NCI-H128 (cell line): ENCODE data around the gene STIM1.
"Not testable (repeated sequence)": the region's sequence is repeated elsewhere in the genome, so short reads cannot be mapped to it uniquely, and the experiment has no call there.

Experiments
- DNase-seq: peaks from one replicate; lab custom pipeline; 2025; ENCODE audit not compliant: unreplicated experiment; lab: John Stamatoyannopoulos, UW

The STIM1 gene

GRCh38 chr11:3854977-3855807, at the start of gene STIM1:
Gene STIM1 (plus strand): TSS chr11:3855664. CDS start chr11:3856271, 607 bp downstream.
- DNase-seq: peak; percentile 84

DNA sequence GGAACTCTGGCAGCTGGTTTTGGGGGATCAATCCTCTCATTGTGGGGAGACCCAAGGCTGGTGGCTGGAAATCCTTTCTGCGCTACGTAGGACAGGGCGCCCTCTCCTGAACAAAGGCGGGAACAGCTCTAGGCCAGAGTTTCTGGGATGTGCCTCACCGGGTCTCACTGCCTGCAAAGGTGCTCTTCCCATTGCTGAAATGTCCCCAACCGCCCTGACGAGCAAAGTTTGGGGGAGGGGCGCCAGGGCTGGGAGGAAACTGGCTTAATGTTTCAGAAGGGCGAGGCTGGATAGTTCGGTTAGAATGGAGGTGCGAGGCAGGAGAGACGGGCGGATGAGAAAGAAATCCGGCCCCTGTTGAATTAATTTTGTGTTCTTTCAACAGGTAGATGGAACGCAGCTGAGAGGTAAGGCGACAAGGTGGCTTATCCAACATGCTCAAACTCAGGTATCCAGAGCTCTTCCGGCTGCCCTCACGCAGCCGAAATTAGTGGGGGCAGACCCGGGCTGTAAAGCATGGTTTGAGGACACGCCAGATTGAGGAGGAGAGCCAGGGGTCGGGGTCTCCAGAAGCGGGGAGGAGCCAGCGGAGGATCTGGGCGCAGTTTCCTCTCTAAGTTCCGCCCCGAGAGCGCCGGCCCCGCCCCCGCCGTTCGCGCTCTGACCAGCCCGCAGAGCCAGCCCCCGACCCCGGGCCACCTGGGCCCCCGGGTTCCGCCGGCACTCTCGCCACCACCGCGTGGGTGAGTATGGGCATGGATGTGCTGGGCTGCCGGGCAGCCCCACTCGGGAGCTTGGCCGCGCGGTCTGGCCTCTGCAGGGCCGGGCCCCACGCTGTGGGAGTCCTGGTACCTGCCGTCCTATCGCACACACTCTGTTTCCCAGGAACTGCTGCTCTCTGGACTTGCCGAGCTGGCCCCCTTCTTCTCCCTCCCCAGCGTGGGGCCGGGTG, 47.3 kb upstream of the STIM1 start, which contains the start of gene PGAP2:
TSS of gene PGAP2 (plus strand) at position 652 of the 952 bp plus-strand sequence. CDS start 2,700 bp downstream, outside the sequence.
- peak; percentile 60 for DNase-seq

- DNase-seq: peak; percentile 17
Observed at GRCh38 chr11:3808861-3809623, 46.4 kb upstream of the STIM1 start.

GRCh38 chr11:3809624-3809928, 45.9 kb upstream of the STIM1 start:
- DNase-seq: no peak

GRCh38 chr11:3810446-3810845, 45.0 kb upstream of the STIM1 start:
- DNase-seq: no peak

GRCh38 chr11:3810951-3811350, 44.5 kb upstream of the STIM1 start:
- DNase-seq: no peak

DNA sequence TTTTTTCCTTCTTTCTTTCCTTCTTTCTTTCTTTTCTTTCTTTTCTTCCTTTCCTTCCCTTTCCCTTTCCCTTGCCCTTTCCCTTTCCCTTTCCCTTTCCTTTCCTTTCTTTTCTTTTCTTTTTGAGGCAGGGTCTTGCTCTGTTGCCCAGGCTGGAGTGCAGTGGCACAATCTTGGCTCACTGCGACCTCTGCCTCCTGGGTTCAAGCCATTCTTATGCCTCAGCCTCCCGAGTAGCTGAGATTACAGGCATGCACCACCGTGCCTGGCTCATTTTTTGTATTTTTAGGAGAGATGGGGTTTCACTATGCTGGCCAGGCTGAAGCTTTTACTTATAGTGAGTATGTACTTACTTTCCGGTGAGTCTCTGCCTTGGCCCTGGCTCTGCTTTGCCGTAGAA, 40.6 kb upstream of the STIM1 start:
- not testable (repeated sequence) for DNase-seq

DNA sequence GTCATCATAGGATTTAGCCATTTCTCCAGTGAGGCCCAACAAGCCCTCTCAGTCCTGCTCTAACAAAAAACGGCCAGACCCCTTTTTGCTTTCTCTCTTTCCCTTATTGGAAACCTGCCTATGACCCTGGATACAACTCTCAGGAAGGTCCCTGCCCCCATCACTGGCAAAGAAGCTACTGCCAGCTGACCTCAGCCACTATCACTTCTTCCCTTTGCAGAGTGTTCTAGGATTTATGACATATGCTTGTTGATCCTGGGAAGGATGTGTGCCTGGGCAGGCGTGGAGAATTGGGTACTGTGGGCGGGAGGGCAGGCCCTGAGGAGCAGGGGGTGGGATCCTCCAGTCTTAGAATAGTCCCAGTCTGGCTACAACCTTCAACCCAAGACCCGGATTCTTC, 39.6 kb upstream of the STIM1 start:
- no peak for DNase-seq

DNA sequence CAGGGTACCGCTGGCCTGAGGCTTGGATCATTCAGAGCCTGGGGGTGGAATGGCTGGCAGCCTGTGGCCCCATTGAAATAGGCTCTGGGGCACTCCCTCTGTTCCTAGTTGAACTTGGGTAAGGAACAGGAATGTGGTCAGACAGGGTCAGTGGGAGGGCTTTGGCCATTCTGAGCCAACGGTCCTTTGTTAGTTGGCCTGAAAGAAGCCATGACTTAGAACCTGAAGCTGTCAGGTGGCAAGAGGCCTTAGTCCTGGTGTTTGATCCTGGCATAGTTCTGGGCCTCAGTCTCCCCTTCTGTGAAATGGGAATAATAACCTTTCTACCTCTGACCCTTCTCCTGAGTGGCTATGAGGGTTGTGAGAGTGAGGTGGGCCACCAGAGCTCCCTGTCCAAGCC, 38.8 kb upstream of the STIM1 start:
- no peak for DNase-seq

GRCh38 chr11:3817181-3817800, 38.2 kb upstream of the STIM1 start:
- no peak for DNase-seq

DNA sequence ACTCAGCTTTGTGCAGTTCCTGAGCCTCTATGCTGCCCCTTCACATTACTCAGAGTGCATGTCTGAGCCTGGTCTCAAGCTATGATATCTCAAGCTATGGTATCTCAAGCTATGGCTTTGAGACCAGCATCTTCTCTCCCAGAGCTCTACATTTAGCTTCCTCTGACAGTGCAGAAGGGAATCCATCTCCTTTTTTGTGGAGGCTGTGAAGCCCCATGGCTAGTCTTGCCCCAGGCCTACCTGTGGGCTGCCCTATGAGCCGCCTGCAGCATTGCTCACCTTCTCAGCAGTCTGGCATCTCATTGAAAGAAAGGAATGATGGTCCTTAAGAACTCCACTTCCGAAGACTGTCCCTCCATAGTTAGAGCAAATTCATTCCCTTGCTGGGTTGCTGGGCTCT, 34.5 kb upstream of the STIM1 start:
- no peak for DNase-seq

DNA sequence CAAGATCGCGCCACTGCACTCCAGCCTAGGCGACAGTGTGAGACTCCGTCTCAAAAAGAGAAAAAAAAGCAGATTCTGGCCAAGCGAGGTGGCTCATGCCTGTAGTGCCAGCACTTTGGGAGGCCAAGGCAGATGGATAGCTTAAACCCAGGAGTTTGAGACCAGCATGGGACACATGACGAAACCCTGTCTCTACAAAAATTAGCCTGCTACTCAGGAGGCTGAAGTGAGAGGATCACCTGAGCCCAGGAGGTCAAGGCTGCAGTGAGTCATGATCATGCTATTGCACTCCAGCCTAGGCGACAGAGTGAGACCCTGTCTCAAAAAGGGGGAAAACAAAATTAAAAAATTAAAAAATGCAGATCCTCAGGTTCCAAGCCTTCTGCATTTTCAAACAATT, 33.2 kb upstream of the STIM1 start:
- DNase-seq: no peak

DNA sequence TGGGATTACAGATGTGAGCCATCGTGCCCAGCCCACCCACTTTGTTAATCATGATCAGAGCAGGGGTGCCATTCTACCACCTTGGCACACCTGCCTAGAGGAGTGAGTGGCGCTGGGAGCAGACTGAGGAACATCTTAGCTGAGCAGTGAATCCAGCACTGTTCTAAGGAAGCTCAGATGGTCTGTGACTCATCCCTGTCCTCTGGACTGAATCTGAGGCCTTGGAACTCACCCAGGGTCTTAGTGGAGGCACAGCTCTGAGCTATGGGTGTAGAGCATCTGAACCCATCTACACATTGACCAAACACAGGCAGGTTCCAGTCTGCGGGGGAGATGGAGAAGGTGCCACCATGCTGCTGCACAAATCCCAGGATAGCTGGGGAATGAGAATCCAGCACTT, 32.2 kb upstream of the STIM1 start:
- no peak for DNase-seq

GRCh38 chr11:3823762-3824506, 31.5 kb upstream of the STIM1 start:
- no peak for DNase-seq

DNA sequence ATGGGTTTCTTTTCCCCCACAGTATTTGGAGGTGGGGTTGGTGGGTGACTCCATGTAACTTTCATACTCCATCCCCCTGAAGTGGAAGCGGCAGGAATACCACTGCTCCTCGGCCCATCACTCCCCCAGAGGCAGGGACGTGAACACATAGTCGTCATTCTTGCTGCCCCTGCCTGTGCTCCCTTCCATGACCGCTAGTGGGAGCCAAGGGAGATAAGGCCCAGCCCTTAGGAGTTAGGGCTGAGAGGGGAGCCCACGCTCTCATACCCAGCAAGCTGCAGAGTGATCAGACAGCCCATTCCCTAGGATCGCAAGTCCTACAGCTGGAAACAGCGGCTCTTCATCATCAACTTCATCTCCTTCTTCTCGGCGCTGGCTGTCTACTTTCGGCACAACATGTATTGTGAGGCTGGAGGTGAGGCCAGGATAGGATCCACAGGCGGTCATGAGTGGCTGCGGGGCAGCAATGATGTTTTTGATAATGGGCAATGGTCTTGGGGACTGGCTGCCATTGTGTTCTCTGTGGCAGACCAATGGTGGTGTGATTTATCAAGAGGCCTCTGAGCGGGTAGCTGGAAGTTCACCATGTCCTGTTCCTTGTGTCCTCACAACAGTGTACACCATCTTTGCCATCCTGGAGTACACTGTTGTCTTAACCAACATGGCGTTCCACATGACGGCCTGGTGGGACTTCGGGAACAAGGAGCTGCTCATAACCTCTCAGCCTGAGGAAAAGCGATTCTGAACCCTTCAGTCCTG, 30.6 kb upstream of the STIM1 start:
- no peak for DNase-seq

DNA sequence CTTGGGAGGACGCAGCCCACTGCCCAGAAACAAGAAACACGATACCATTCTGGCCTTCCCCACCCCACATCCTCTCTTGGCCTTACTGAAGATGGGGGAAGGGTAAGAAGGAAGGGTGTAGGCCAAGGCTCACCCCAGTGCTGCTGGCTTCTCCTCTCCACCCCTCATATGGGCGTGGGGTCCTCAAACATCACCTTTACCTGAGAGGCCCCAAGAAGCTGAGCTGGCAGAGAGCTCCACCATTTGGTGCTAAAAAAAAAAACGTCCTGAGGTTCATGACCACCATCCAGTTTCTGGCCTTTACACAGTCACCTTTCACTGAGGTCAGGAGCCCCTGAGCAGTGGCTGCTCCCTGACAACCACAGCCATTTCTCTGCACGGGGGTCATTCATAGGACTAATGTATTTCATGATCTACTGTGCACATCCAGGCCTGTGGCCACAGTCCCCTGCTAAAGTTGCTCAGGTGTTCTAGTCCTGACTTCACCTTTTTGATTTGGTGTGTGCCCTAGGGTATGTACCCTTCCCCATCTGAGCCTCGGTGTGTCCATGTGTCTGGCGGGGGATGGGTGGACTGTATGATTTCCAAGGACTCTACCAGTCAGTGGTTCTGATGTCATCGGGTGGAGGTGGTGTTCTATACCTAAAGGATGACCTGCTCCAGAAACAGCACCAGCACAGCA, 29.9 kb upstream of the STIM1 start:
- no peak for DNase-seq

DNA sequence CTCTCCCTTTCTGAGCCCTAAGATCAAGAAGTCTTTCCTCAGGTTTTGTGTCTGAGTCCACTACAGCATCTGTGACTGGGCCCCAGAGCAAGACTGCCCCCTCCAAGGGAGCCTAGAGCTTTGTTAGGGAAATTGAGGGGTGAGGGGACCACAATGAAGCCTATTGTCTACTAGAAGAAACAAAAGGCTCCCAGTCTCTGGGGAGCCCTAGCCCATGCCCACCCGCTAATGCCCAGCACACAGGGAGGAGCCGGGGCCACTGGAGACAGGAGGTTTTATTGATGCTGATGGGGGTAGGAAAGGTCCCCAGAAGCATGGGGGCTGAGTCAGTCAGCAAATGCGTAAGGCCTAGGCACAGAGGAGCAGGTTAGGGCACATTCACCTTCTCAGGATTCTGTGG, 28.7 kb upstream of the STIM1 start:
- no peak for DNase-seq

DNA sequence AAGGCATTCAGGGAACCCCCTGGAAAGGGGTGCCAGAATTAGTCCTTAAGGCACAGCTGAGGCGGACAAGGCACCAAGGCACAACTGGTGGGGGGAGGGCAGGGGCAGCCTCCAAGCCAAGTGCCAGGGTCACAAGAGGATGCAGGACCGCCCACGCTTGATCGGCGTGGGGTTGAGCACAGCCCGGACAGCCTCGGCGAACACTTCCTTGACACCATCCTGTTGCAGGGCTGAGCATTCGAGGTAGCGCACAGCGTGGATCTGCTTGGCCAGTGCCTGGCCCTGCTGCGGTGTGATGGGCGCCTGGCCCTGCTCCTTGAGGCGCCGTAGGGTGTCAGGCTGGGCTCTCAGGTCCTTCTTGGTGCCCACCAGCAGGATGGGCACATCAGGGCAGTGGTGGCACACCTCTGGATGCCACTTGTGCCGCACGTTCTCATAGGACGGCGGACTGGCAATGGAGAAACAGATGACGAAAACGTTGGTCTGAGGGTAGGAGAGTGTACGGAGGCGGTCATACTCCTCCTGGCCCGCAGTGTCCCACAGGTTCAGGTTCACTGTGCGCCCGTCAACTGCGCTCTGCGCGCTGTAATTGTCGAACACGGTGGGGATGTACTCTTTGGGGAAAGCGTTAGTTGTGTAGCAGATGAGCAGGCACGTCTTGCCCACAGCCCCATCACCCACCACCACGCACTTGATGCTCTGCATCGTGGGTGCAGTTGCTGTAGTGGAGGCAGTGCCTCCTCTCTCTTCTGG, 27.9 kb upstream of the STIM1 start:
- DNase-seq: no peak
